Neural cell (in vitro differentiated cells): ENCODE results near the gene FHOD3. TPM values are rescaled to one million over a fixed set of nuclear protein-coding genes. Genes with fewer than 3 reads are reported as not detected.

Experiments used
- H2AFZ ChIP-seq: fragments of 200-600, 300-800 bp; sonication (generic), shearing (Covaris generic); 2 replicates; pipeline ENCODE4 v1.6.0; 2014; ENCODE audit warnings: low read depth, mild to moderate bottlenecking, antibody characterized with exemption, low read length, moderate library complexity
- H3F3A ChIP-seq: fragments of 200-600 bp; shearing (Covaris generic); 2 replicates; pipeline ENCODE4 v1.6.1; 2016; ENCODE audit warnings: mild to moderate bottlenecking, moderate library complexity, mixed read lengths, antibody characterized with exemption, low read length; ENCODE audit not compliant: insufficient read depth, poor library complexity, severe bottlenecking
- H3K27ac ChIP-seq: fragments of 200-600, 300-800 bp; sonication (generic), shearing (Covaris generic); 2 replicates; pipeline ENCODE4 v1.5.1; 2014; ENCODE audit warnings: mild to moderate bottlenecking, low read length, moderate library complexity
- H3K27me3 ChIP-seq: fragments of 300-800, 200-600 bp; sonication (generic), shearing (Covaris generic); 2 replicates; pipeline ENCODE4 v1.6.0; 2014; ENCODE audit warnings: mild to moderate bottlenecking, low read depth, low read length, moderate library complexity; ENCODE audit not compliant: insufficient read depth
- H3K36me3 ChIP-seq: fragments of 300-800, 200-600 bp; sonication (generic), shearing (Covaris generic); 2 replicates; pipeline ENCODE4 v1.5.1; 2014; ENCODE audit warnings: mild to moderate bottlenecking, antibody characterized with exemption, low read length, moderate library complexity; ENCODE audit not compliant: insufficient read depth
- H3K4me2 ChIP-seq: fragments of 300-800, 200-600 bp; sonication (generic), shearing (Covaris generic); 2 replicates; pipeline ENCODE4 v1.6.0; 2014; ENCODE audit warnings: mild to moderate bottlenecking, low read length
- H3K4me3 ChIP-seq: fragments of 300-800, 200-600 bp; sonication (generic), shearing (Covaris generic); 2 replicates; pipeline ENCODE4 v1.5.1; 2014; ENCODE audit warnings: mild to moderate bottlenecking, low read length, moderate library complexity
- H3K79me2 ChIP-seq: fragments of 200-600 bp; shearing (Covaris generic); replicated peaks from 2 replicates; pipeline ENCODE4 v1.6.0; 2014; ENCODE audit warnings: mild to moderate bottlenecking, low read length, moderate library complexity; ENCODE audit not compliant: insufficient read depth
- H3K9ac ChIP-seq: fragments of 300-800, 200-600 bp; sonication (generic), shearing (Covaris generic); 2 replicates; pipeline ENCODE4 v1.6.1; 2016; ENCODE audit warnings: mild to moderate bottlenecking, low read length, mixed read lengths
- H3K9me2 ChIP-seq: fragments of 200-600 bp; shearing (Covaris generic); 2 replicates; pipeline ENCODE4 v1.6.1; 2016; ENCODE audit warnings: mild to moderate bottlenecking, low read length, mixed read lengths; ENCODE audit not compliant: insufficient read depth
- H3K9me3 ChIP-seq: fragments of 200-600, 300-800 bp; sonication (generic), shearing (Covaris generic); 2 replicates; pipeline ENCODE4 v1.6.1; 2016; ENCODE audit warnings: mild to moderate bottlenecking, mixed run types, low read length, moderate library complexity, mixed read lengths
- H4K20me1 ChIP-seq: fragments of 200-600 bp; shearing (Covaris generic); 2 replicates; pipeline ENCODE4 v1.6.1; 2016; ENCODE audit warnings: mild to moderate bottlenecking, mixed run types; ENCODE audit not compliant: insufficient read depth
- EP300 ChIP-seq: fragments of 450-650 bp; conservative IDR thresholded peaks from 2 replicates; pipeline ENCODE4 v1.6.1; 2014; ENCODE audit warnings: antibody characterized with exemption, mild to moderate bottlenecking, moderate library complexity; ENCODE audit not compliant: poor library complexity, severe bottlenecking
- EZH2 ChIP-seq: fragments of 200-600, 300-800 bp; shearing (Covaris generic), sonication (generic); IDR thresholded peaks from 2 replicates; pipeline ENCODE4 v1.6.1; 2014; ENCODE audit warnings: antibody characterized with exemption, low read length, borderline replicate concordance, mild to moderate bottlenecking; ENCODE audit not compliant: insufficient read depth, poor library complexity, severe bottlenecking
- MXI1 ChIP-seq: fragments of 450-650 bp; conservative IDR thresholded peaks from 2 replicates; pipeline ENCODE4 v1.6.1; 2014; ENCODE audit warnings: antibody characterized with exemption, mild to moderate bottlenecking; ENCODE audit not compliant: poor library complexity, severe bottlenecking
- POLR2AphosphoS5 ChIP-seq: IDR thresholded peaks from 2 replicates; pipeline ENCODE4 v1.6.1; 2012
- RAD21 ChIP-seq: fragments of 450-650 bp; conservative IDR thresholded peaks from 2 replicates; pipeline ENCODE4 v1.6.1; 2014; ENCODE audit warnings: antibody characterized with exemption, mild to moderate bottlenecking, moderate library complexity
- SMC3 ChIP-seq: fragments of 450-650 bp; conservative IDR thresholded peaks from 2 replicates; pipeline ENCODE4 v1.6.1; 2014; ENCODE audit warnings: antibody characterized with exemption, mild to moderate bottlenecking, moderate library complexity; ENCODE audit not compliant: poor library complexity
- TAF1 ChIP-seq: IDR thresholded peaks from 2 replicates; pipeline ENCODE4 v1.6.1; 2012; ENCODE audit warnings: low read depth
- polyA plus RNA-seq: library from polyadenylated mRNA; depleted of rRNA; stranded (reverse); fragments of >200 nt; gene quantifications from 2 replicates; pipeline ENCODE4 v1.2.3, GENCODE V29; 2014
- TF ChIP-seq, protein P1 (sequence below): IDR thresholded peaks from 2 replicates; pipeline ENCODE4 v1.6.1; 2012; ENCODE audit warnings: borderline replicate concordance
- TF ChIP-seq, protein P2 (sequence below): fragments of 450-650 bp; IDR thresholded peaks from 2 replicates; pipeline ENCODE4 v1.5.1; 2014; ENCODE audit warnings: antibody characterized with exemption, mild to moderate bottlenecking, moderate library complexity; ENCODE audit not compliant: poor library complexity, severe bottlenecking

The FHOD3 gene
- polyA plus RNA-seq, 1 donor from 2014 or later, result 19.4 TPM

DNA sequence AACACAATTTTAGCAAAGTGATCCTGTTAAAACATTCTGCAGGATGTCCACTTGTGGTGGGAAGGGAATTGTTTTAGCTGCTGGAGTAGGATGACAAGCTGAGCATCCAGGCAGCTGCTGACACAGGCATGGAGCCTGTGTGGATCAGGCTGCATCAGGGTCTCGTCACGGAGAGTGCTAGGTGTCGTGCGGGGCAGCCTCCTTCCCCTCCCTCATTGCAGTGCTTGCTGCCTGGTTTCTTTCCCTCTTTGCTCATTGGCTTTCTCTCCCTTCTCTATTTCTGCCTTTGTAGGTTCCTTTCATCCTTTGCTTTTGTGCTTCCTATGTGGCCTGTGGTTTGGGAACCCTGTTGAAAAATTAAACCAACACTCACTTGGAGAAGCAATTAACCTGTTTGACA is 358.4 kb downstream of the FHOD3 start:
- H3F3A ChIP-seq, result no peaks in the 10 kb centered on the region
- no peaks in the 10 kb centered on the region for H3K9me3 ChIP-seq
- no peak overlapping the region for H2AFZ ChIP-seq
- TF ChIP-seq MXI1 (no peak), EP300 (no peak), TAF1 (no peak), EZH2 (no peak), POLR2AphosphoS5 (no peak), RAD21 (no peak), SMC3 (no peak)
- TF ChIP-seq, protein P1, sequence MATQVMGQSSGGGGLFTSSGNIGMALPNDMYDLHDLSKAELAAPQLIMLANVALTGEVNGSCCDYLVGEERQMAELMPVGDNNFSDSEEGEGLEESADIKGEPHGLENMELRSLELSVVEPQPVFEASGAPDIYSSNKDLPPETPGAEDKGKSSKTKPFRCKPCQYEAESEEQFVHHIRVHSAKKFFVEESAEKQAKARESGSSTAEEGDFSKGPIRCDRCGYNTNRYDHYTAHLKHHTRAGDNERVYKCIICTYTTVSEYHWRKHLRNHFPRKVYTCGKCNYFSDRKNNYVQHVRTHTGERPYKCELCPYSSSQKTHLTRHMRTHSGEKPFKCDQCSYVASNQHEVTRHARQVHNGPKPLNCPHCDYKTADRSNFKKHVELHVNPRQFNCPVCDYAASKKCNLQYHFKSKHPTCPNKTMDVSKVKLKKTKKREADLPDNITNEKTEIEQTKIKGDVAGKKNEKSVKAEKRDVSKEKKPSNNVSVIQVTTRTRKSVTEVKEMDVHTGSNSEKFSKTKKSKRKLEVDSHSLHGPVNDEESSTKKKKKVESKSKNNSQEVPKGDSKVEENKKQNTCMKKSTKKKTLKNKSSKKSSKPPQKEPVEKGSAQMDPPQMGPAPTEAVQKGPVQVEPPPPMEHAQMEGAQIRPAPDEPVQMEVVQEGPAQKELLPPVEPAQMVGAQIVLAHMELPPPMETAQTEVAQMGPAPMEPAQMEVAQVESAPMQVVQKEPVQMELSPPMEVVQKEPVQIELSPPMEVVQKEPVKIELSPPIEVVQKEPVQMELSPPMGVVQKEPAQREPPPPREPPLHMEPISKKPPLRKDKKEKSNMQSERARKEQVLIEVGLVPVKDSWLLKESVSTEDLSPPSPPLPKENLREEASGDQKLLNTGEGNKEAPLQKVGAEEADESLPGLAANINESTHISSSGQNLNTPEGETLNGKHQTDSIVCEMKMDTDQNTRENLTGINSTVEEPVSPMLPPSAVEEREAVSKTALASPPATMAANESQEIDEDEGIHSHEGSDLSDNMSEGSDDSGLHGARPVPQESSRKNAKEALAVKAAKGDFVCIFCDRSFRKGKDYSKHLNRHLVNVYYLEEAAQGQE, result no peak
- TF ChIP-seq, protein P2, sequence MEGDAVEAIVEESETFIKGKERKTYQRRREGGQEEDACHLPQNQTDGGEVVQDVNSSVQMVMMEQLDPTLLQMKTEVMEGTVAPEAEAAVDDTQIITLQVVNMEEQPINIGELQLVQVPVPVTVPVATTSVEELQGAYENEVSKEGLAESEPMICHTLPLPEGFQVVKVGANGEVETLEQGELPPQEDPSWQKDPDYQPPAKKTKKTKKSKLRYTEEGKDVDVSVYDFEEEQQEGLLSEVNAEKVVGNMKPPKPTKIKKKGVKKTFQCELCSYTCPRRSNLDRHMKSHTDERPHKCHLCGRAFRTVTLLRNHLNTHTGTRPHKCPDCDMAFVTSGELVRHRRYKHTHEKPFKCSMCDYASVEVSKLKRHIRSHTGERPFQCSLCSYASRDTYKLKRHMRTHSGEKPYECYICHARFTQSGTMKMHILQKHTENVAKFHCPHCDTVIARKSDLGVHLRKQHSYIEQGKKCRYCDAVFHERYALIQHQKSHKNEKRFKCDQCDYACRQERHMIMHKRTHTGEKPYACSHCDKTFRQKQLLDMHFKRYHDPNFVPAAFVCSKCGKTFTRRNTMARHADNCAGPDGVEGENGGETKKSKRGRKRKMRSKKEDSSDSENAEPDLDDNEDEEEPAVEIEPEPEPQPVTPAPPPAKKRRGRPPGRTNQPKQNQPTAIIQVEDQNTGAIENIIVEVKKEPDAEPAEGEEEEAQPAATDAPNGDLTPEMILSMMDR, result no peak
- no peak overlapping the region for H3K27ac ChIP-seq
- H3K9me2 ChIP-seq, result no peaks in the 10 kb centered on the region
- H3K4me3 ChIP-seq, result no peak overlapping the region
- no peaks in the 10 kb centered on the region for H3K36me3 ChIP-seq
- H3K9ac ChIP-seq, result no peak overlapping the region
- no peaks in the 10 kb centered on the region for H3K79me2 ChIP-seq
- H3K27me3 ChIP-seq, result no peaks in the 10 kb centered on the region
- no peak overlapping the region for H3K4me2 ChIP-seq
- no peaks in the 10 kb centered on the region for H4K20me1 ChIP-seq

DNA sequence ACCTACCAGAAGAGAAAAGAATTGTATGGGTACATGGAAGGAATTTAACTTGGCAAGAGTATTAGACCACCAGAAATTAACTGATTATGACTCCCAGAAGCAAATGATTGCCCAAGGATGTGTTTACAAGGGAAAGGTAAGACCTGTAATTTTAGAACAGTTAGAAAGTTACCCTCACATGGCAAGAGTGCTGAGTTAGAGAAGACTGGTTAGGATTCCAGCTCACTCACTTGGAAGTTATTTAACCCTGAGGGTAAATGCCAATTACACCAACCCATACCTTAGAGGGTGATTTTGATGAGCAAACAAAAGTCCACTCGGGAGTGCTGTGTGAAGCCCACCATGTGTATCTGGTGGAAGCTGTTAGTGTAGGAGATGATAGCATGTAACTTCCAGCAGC is 361.1 kb downstream of the FHOD3 start:
- Histone ChIP-seq H3F3A (no peaks in the 10 kb centered on the region), H2AFZ (no peak overlapping the region), H3K9me3 (no peaks in the 10 kb centered on the region), H3K9me2 (no peaks in the 10 kb centered on the region), H3K4me3 (no peak overlapping the region), H3K36me3 (no peaks in the 10 kb centered on the region), H3K79me2 (no peaks in the 10 kb centered on the region), H3K4me2 (no peak overlapping the region), H3K27ac (no peak overlapping the region), H3K9ac (no peak overlapping the region), H3K27me3 (no peaks in the 10 kb centered on the region), H4K20me1 (no peaks in the 10 kb centered on the region)
- TF ChIP-seq, protein P1, result no peak
- TF ChIP-seq, protein P2, result no peak
- no peak for TF ChIP-seq RAD21
- no peak for TF ChIP-seq EZH2
- no peak for TF ChIP-seq TAF1
- no peak for TF ChIP-seq EP300
- TF ChIP-seq MXI1, result no peak
- no peak for TF ChIP-seq SMC3
- TF ChIP-seq POLR2AphosphoS5, result no peak
